Stimulated activated CD4-positive, alpha-beta T cell treated with anti-CD3 and anti-CD28 coated beads, Interleukin-12 subunit alpha, Interleukin-12 subunit beta, amount 100 ng/mL, for 48 hours (primary cell): ENCODE measurements around the gene TSG101.
A peak's percentile ranks its signal among the peaks of the same experiment; 100 is the strongest.

ENCODE experiments used
- DNase-seq, 3 donors: peaks; one replicate each; pipeline ENCODE4 v3.0.0-alpha.2; 2020; ENCODE audit warnings: low read depth in 2 of 3, low spot score in 1 of 3

TSG101 gene, protein sequence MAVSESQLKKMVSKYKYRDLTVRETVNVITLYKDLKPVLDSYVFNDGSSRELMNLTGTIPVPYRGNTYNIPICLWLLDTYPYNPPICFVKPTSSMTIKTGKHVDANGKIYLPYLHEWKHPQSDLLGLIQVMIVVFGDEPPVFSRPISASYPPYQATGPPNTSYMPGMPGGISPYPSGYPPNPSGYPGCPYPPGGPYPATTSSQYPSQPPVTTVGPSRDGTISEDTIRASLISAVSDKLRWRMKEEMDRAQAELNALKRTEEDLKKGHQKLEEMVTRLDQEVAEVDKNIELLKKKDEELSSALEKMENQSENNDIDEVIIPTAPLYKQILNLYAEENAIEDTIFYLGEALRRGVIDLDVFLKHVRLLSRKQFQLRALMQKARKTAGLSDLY

DNA sequence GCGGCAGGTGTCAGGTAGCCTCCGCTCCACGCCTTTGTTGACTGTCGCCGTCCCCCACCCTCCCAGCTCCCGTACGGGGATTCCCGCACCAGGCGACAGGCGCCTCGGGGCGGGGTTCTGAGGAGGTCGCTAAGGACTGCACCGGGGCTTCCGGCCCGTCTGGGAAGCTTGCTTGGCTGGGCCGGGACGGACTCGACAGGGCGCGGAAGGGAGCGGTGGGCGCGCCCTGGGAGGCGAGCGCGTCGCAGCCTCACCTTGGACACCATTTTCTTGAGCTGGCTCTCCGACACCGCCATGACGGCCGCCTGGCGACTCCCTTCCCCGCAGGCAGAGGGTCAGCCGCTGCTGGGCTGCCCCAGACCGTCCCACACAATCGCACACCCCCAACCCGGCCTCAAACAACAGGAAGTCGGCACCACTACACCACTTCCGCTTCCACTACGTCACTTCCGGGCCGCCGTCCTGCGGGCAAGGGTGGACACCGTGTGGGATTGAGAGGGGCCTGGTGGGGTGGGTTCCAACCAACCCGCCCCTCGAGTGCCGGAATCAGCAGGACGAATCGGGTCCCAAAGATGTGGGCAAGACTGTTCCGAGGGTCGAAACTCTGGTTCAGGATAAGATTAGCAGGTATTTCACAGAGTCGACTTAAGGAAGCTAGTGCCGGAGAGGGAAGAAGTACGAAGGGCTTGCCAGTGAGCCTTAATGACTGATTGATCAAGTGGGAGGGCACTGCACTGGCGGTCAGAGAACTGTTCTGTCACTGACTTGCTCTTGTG is at the start of gene TSG101:
TSG101 (minus strand) TSS at position 422 of the 776 bp plus-strand sequence; CDS start at position 296, 126 bp downstream.
- DNase-seq = peak; percentile 82 to 93 (median 90)

DNA sequence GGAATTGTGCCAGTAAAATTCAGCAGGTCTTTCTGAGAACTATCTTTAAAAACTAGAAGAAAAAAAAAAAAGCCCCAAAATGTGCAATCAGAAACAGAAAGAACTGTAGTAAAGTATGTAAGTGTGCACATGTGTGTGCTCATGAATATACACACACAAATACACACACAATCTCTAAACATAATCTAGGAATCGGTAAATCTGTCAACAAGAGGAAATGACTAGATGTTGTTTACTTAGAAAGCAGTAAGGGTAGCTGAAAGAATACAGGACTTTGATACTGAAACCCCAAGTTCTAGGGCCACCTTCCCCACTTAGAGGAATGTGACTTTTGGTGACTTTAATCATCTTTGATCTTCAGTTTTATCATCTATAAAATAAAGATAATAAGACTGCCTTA is 48.6 kb upstream of the TSG101 start:
- no peak for DNase-seq

DNA sequence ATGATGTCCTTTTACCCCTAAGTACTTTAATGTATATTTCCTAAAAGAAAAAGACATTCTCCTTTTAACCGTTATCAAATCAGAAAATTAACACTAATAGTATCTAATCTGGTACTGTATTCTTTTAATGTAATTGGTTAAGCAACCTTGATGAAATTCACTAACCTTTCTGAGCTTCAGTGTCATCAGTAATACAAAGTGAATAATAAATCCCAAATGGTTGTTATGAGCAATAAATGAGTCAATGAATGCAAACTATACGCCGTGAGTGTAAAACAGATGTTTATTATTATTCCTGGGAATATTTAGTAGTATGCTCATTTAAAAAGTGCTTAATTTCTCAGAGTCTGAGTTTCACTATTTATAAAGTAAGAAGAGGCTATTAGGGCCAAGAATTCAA is 40.3 kb upstream of the TSG101 start:
- no peak for DNase-seq

DNA sequence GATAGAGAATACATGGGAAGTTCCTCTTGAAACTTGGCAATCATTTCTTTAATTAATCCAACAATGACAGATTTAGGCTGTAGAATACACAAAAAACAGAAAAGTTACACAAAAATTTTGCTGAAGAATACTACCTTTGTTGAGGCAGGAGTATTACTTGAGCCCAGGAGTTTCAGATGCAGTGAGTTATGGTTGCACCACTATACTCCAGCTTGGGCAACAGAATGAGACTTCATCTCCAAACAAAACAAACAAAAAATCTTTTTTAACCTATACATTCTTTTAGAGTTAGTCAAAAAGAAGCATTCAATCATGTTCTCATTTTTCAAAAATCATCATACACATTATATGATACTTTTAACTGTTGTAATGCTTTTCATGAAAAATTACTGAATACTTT is 39.7 kb upstream of the TSG101 start:
- no peak for DNase-seq

DNA sequence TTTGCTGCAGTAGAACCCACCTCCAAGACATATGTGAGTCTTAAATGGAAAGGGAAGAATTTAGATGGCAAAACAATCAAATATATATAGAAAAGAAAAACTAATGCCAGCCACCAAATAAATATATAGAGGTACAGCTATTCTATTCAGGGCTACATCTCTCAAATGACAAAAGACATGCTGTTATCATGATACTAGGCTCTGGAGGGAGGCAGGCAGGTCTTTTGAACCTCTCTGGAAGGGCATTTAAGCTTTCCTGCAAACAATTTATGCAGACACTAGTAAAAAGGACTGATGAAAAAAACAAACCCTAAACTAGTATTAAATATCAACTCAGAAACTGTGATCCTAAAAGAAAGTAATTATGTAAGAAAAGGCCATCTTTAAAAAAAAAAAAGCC is 37.4 kb upstream of the TSG101 start:
- no peak for DNase-seq

DNA sequence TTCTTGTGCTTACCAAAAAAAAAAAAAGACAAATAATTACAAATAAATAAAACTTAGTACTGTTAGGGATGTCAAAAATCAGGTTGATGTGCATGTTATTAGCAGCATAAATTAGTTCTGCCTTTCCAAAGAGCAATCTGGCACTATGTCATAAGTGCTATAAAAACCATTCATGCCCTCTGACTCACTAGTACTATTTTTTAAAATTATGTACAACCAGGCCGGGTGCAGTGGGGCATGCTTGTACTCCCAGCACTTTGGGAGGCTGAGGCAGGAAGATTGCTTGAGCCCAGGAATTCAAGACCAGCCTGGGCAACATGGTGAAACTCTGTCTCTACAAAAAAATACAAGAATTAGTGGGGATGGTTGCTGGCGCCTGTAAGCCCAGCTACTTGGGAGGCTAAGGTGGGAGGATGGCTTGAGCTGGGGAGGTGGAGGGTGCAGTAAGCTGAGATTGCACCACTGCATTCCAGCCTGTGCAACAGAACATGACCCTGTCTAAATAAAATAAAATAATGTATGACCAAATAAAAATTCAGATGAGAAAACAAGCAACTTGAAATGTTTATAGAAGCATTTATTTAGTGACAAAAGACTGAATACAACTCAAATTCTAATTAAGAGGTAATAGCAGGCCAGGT is 36.5 kb upstream of the TSG101 start:
- DNase-seq = no peak

DNA sequence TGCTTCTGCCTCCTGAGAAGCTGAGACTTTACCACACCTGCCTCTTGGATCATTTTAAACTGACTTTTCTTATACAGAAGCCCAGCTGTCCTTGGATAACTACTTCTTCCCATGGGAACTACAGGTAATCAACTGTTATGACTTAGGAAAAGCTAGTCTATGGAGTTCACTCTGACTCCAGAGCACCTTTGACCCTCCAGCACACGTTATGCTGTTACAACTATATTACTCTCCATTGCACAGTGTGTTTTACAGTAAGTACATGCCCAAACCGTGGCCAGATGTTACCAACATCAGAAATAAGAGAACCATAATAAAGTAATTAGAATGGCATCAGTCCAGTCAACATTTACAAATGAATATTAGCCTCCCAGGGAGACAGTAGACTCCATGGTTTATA is 21.3 kb upstream of the TSG101 start:
- no peak for DNase-seq

DNA sequence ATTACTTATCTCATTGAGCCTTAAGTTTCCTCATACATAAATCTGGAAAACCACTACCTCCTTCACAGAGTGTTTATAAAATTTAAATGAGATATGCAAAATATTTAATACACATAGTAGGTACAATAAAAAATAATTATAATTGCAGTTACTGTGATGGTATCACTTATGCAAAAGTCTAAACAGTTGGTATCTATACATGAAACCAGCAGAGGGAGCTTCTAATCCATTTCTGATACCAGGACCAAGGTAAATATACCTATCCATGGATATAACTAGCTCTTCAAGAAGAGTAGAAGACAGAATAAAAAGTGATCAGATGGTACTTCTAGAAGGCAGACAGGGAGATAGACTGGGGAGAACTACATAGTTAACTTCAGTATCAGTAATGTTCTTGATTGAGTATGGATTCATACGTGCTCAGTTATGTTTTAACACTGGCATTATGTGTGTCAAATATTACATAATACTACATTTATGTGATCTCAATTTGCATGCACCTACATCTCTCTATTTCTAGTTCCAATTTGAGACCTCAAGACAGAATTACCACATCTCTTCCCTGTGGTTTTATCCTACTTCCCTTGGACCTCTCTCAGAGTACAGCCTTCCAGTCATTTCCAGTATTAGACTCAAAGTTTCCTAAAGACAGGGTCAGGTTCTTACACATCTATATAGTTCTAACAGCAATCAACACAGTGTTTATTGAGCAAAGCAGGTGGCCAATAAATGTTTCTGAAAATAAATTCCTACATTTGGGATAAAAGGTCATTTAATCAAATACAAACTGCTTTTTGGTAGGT is 13.7 kb upstream of the TSG101 start:
- peak in 1 of 3 donors; percentile 6 for DNase-seq

DNA sequence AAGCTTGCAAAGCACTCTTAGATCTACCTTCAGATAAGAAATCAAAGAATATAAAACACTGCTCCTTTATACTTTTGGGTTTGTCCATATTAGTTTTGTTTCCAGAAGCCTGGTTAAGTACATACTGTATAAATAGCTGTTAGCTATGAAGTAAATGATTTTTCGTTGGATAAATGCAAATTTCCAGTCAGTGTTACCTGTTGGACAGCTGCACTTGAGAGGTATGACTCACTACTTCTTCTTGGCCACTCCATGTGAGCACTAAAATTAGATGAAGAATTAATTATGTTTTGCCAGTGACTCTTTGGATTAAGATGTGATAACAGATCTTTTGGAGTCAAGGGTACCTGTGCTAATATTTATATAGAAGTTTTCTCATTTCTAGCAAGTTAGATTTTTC is 9.5 kb upstream of the TSG101 start:
- DNase-seq = no peak

DNA sequence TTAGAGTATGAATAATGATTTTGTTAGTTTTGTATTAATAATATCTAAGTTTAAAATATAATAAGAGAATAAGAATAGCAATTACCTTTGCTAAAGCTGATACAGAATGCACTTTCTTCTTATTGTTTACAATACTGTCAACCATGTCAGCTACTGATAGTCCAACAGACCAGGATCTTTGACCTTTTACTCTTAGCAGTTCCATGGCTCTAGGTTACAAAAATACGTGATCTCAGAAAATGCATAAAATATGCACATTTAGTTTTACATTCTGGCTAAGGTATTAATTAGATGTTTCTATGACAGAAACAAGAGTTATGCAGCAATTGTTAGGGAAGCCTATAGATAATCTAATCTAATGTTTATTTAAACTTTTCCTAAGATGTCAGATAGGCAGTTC is 7.5 kb upstream of the TSG101 start:
- no peak for DNase-seq

DNA sequence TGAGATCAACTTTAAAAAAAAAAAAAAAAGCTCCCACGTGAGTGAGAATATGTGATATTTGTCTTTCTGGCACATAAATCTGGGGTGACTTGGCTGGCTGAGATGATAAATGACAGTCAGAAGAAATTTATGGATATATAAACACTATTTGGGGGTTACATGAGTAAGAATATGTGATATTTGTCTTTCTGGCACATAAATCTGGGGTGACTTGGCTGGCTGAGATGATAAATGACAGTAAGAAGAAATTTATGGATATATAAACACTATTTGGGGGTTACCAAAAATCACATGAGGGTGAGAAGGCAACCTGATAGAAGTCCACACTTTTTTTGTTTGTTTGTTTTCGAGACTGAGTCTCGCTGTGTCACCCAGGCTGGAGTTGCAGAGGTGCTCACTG is 6.6 kb upstream of the TSG101 start:
- DNase-seq = no peak

DNA sequence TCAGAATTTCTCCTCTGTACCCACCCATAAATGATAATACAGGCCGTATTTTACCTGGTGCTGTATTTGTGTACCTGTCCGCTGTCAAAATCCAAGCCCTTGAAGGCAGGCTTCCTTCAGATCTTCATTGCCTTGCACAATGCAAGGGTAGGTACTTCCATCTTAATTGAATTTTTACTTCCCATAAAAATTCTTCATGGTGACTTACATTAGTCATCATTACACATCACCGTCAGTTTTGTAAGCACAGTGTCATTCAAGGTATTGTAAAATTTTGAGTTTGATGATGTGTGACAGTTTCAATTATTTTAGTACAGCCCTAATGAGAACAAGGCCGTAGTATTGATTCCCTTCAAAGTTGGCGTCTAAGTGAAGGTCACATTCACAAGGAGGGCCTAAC is 770 bp upstream of the TSG101 start:
- DNase-seq = no peak

DNA sequence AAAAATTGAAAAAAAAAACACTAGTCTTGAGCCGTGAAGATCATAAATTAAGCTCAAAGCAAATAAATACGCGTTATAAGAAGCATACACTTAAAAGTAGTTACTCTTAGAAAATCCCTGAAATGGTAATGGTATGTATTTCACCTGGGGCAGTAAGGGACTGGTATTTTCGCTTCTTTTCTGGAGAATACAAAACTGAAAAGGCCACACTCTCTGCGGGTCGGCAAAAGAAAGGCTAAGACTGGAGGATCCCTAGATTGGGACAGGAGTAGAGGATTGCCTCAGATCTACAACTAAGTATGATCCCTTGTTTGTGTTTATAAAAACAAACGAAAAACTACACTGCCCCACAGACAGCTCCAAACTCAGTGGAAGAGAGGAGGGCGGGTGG is 617 bp downstream of the TSG101 start:
- no peak for DNase-seq

DNA sequence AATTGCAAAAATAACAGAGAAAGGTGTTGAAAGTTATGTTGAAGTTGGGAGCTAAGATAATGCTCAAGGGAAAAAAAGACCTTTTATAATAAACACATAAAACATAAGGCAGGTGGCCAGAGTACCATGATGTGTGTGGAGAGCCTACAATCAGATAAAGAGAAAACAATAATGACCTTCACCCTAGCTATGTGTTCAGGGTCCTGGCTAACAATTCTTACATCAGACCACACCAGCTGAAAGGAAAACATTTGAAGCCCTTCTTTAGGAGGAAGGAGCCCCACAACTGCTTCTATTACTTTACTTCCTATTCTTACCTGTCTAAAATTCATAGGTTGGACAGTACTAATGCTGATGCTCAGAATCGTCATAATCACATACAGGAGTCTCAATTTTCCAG is 2.5 kb downstream of the TSG101 start:
- no peak for DNase-seq

DNA sequence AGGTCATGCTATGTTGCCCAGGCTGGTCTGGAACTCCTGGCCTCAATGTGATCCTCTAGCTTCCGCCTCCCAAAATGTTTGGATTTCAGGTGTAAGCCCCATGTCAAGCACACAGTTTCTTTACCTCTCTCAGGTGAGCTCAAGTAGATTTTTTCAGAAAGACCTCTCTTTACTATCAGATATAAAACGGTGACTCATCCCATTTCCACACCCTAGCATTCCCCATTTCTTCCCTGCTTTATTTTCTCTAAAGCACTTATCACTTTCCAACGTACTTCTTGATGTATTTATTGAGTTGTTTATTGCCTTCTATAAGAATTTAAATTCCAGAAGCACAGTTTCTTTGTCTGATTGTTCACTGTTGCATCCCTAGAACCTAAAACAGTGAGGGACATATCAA is 3.7 kb downstream of the TSG101 start:
- no peak for DNase-seq

DNA sequence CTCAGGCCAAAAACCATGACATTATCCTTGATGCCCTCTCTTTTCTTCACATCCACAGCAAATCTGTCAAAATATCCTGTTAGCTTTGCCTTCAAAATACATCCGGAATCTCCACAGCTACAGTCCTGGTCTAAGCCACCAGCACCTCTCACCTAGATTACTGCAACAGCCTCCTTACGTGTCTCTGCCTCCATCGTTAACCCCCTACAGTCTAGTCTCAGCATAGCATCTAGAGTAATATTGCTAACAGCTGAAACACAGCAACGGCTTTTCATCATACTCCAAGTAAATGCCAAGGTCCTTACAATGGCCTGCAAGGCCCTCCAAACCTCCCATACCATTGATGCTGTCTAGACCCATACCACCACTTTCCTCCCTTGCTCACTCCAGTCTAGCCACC is 4.4 kb downstream of the TSG101 start:
- DNase-seq = no peak

DNA sequence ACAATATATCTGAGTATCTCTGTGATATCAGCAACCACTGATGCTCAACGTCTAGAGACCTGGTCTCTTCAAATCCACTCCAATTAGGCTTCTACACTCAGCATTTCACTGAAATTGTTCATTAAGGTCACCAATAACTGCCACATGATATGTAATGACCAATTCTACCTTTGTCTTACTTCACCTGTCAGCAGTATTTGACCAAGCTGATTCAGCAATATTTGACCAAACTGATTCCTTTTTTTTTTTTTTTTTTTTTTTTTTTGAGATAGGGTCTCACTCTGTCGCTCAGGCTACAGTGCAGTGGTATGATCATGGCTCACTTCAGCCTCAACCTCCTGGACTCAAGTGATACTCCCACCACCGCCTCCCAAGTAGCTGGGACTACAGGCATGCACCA is 5.6 kb downstream of the TSG101 start:
- DNase-seq = no peak

DNA sequence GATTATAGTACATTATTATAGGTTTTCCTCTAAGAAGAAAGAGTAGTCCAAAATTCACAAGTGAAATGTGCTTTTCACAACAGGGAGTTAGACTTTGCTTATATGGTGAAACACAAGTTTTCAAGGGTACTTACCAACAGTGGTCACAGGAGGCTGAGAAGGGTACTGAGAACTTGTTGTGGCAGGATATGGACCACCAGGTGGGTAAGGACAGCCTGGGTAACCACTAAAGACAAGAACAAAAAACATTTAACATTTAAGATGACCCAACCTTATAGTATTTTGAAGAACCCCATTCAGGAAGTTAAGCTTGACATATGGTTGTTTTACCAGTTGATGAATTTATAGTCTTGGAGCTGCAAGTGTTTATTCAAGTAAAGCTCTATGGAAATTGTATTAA is 24.4 kb downstream of the TSG101 start:
- no peak for DNase-seq

DNA sequence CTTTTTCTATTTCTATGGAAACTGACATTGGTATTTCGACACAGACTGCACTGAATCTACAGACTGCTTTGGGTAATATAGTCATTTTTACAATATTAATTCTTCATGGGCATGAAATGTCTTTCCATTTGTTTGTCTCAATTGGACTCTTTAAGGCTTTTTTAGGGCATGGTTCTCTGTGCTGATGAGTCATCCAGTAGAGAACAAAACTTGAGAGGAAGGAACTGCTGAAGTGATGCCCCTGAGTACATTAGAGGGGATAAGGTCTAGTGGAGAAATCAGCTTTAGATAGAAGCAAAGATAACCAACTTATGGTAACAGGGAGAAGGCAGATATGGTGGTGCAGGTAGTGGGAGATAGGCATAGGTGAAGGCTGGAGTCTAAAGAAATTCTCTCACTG is 25.1 kb downstream of the TSG101 start:
- DNase-seq = no peak

DNA sequence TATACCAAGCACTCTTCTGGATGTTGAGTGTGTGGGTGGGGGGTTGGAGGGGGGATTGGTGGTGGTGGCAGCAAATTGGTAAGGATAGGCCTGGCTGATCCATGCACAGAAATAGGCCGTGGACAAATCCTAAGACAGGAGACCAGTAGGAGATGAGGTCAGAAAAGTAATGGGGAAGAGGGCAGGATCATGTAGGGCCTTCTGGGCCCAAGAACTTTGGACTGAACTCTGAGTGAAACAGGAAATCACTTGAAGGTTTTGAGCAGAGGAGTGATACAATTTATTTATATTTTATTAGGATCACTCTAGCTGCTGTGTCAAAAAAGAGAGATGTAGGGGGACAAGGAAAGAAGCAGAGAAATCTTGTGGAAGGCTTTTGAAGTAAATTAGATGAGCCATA is 28.7 kb downstream of the TSG101 start:
- DNase-seq = no peak

DNA sequence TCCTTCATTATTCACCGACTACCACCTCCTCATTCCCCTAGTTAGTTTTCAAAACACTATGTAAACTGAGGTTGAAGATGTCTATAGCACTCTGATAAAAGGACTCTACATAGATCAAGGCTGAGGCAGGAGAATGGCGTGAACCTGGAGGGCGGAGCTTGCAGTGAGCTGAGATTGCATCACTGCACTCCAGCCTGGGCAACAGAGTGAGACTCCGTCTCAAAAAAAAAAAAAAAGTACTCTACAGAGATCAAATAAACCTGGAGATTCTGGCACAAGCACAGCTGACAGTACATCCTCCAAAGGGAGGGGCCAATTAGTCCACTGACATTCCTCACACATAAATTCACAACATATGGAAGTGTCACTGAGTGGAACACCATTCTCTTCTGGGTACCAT is 31.0 kb downstream of the TSG101 start:
- DNase-seq = no peak
